ENCODE measurements around the gene RFX4. TPM values are rescaled to one million over a fixed set of nuclear protein-coding genes. Genes with fewer than 3 reads are reported as not detected.

RFX4 gene
- total and polyA plus RNA-seq, 10 of the 15 experiments (the other 5 are each of a cell fraction or from before 2014, with no cell fraction given), result 0.02 to 0.23 TPM; not detected in 8

- Histone ChIP-seq H2AFZ (ENCODE audit: control insufficient read depth, low read depth, low read length) (no peak overlapping the region), H4K20me1 (ENCODE audit: control insufficient read depth, insufficient read depth) (no peaks in the 10 kb centered on the region), H3K36me3 (ENCODE audit: control insufficient read depth in 2 of 2, insufficient read depth in 2 of 2, low read length in 1 of 2) (no peaks in the 10 kb centered on the region), H3K27me3 (replicated peaks in 1 of 2; ENCODE audit: control insufficient read depth in 2 of 2, insufficient read depth in 2 of 2, low read length in 1 of 2) (no peaks in the 10 kb centered on the region), H3K9ac (ENCODE audit: control insufficient read depth, insufficient read depth, low read length) (no peak overlapping the region), H3K4me2 (ENCODE audit: control insufficient read depth, insufficient read depth) (no peak overlapping the region), H3K9me3 (replicated peaks; ENCODE audit: control insufficient read depth, insufficient read depth, low read length) (no peaks in the 10 kb centered on the region), H3K4me3 (no peak overlapping the region), H3K79me2 (ENCODE audit: control insufficient read depth, insufficient read depth, low read length) (no peaks in the 10 kb centered on the region), H3K27ac (ENCODE audit: control insufficient read depth, insufficient read depth) (no peak overlapping the region), H3K4me1 (ENCODE audit: control insufficient read depth, insufficient read depth, low read length) (peaks cover 12% of the 10 kb centered on the region)
- FAIRE-seq, result no peak
- TF ChIP-seq CHD2 (IDR thresholded peaks at IDR 0.05; ENCODE audit: borderline replicate concordance, low read depth, low read length) (no peak), HDAC2 (IDR thresholded peaks at IDR 0.05) (no peak), USF2 (IDR thresholded peaks at IDR 0.05; ENCODE audit: borderline replicate concordance, low read depth, low read length) (no peak), ZSCAN29 (IDR thresholded peaks at IDR 0.05) (no peak)
- 20% methylated on average over 8 of the region's 8 CpGs for WGBS (ENCODE audit: insufficient coverage, insufficient replicate concordance, low lambda C conversion rate, missing lambda C conversion rate)
- SMC1A ChIA-PET (ENCODE audit: uncharacterized antibody, unreplicated experiment), result interaction anchor here (0.9 kb wide), 1 partner anchor 148 kb away, joined by 3 read pairs; no protein-coding TSS in a partner anchor
- CTCF ChIA-PET, result no interaction called here
- in situ Hi-C loops (cut with MboI), result no loop called here
- no peak for DNase-seq (ENCODE audit: low read depth, low spot score)
- ATAC-seq, result peak; percentile 18; the same call in 2 of the 3 replicates
- BruUV-seq (replicated peaks), result no TSS peak
- POLR2A ChIA-PET, result no interaction called here
- intact Hi-C loops (cut with micrococcal nuclease; ENCODE audit: unreplicated experiment), result no loop called here
- RAD21 ChIA-PET (ENCODE audit: unreplicated experiment), result no interaction called here
These were observed 90.3 kb downstream of the RFX4 start for GRCh38 chr12:106673141-106673540.

DNA sequence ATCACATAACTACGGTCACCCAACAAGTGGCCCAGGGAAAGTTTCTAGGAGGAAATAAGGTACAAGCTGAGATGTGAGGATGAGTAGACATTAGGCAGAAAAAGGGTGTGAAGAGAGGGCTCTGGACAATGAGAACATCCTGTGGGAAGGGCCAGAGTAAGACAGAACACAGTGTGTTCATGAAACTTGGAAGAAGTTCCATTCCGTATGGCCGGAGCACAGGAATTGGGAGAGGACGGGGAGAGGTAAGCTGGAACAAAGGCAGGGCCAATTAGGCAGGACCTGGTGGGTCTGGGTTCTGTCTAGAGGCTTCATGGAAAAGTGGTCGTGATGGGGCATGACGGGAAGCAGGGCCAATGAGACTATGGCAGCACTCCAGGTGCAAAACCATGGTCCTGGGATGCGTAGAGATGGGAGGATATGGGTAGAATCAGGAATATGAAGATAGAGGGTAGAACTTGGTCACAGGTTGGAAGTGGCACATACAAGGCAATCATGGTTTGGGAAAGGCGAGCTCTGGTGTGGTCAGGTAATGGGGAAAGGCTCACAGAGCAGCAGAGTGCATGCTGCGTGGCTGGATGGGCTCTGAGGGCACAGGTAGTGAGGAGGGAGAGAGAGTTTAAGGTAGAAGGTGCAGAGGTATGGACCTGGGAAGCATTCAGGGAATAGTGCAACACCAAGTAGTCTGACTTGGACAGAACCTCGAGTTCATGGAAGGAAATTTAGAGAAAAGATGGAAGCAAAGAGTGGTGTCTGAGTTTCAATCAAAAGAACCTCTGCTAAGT is 93.0 kb downstream of the RFX4 start:
- FAIRE-seq, result no peak
- Histone ChIP-seq H3K4me3 (no peak overlapping the region), H3K27ac (ENCODE audit: control insufficient read depth, insufficient read depth) (no peak overlapping the region), H3K27me3 (replicated peaks in 1 of 2; ENCODE audit: control insufficient read depth in 2 of 2, insufficient read depth in 2 of 2, low read length in 1 of 2) (no peaks in the 10 kb centered on the region), H3K36me3 (ENCODE audit: control insufficient read depth in 2 of 2, insufficient read depth in 2 of 2, low read length in 1 of 2) (no peaks in the 10 kb centered on the region), H2AFZ (ENCODE audit: control insufficient read depth, low read depth, low read length) (no peak overlapping the region), H3K79me2 (ENCODE audit: control insufficient read depth, insufficient read depth, low read length) (no peaks in the 10 kb centered on the region), H3K4me2 (ENCODE audit: control insufficient read depth, insufficient read depth) (no peak overlapping the region), H3K9me3 (replicated peaks; ENCODE audit: control insufficient read depth, insufficient read depth, low read length) (no peaks in the 10 kb centered on the region), H4K20me1 (ENCODE audit: control insufficient read depth, insufficient read depth) (no peaks in the 10 kb centered on the region), H3K9ac (ENCODE audit: control insufficient read depth, insufficient read depth, low read length) (no peak overlapping the region), H3K4me1 (ENCODE audit: control insufficient read depth, insufficient read depth, low read length) (peaks cover 12% of the 10 kb centered on the region)
- in situ Hi-C loops (cut with MboI), result no loop called here
- ChIA-PET POLR2A (no interaction called here), CTCF (no interaction called here), RAD21 (ENCODE audit: unreplicated experiment) (no interaction called here), SMC1A (ENCODE audit: uncharacterized antibody, unreplicated experiment) (no interaction called here)
- DNase-seq (ENCODE audit: low read depth, low spot score), result no peak
- 30% methylated on average over 10 of the region's 10 CpGs for WGBS (ENCODE audit: insufficient coverage, insufficient replicate concordance, low lambda C conversion rate, missing lambda C conversion rate)
- intact Hi-C loops (cut with micrococcal nuclease; ENCODE audit: unreplicated experiment), result no loop called here
- BruUV-seq (replicated peaks), result no TSS peak
- no peak for ATAC-seq
- no peak for TF ChIP-seq SREBF2 (IDR thresholded peaks at IDR 0.05; ENCODE audit: low read length)
- no peak for TF ChIP-seq POU2F2 (IDR thresholded peaks at IDR 0.05; ENCODE audit: borderline replicate concordance, low read depth, low read length)
- no peak for TF ChIP-seq GATAD2B (conservative IDR thresholded peaks at IDR 0.05; ENCODE audit: low read depth)
- no peak for TF ChIP-seq CHD1 (IDR thresholded peaks at IDR 0.05; ENCODE audit: low read depth, low read length)
- TF ChIP-seq STAT3 (IDR thresholded peaks at IDR 0.05; ENCODE audit: low read depth, low read length), result no peak
- no peak for TF ChIP-seq NFYA (IDR thresholded peaks at IDR 0.05; ENCODE audit: borderline replicate concordance, low read depth, low read length)
- no peak for TF ChIP-seq ATF3 (IDR thresholded peaks at IDR 0.05; ENCODE audit: borderline replicate concordance, extremely low read depth, low read depth, low read length)
- no peak for TF ChIP-seq RELA (IDR thresholded peaks at IDR 0.05; ENCODE audit: borderline replicate concordance, partially characterized antibody)
- no peak for TF ChIP-seq POLR2AphosphoS2 (IDR thresholded peaks at IDR 0.05; ENCODE audit: low read depth, low read length)
- no peak for TF ChIP-seq JUNB (IDR thresholded peaks at IDR 0.05)
- no peak for TF ChIP-seq BRCA1 (IDR thresholded peaks at IDR 0.05; ENCODE audit: low read depth, low read length)
- TF ChIP-seq EGR1 (IDR thresholded peaks at IDR 0.05; ENCODE audit: borderline replicate concordance in 1 of 2, low read depth in 2 of 2, low read length in 2 of 2), result no peak

Data from GM12878 (cell line).